GM18526 (cell line): ENCODE data around the gene TM7SF2.
A peak's percentile ranks its signal among the peaks of the same experiment; 100 is the strongest.

ENCODE experiments used
- POLR2A ChIP-seq: IDR thresholded peaks from 3 replicates; pipeline ENCODE4 v1.6.1; 2011; ENCODE audit not compliant: insufficient read length; ENCODE audit errors: extremely low read depth

The TM7SF2 gene

GRCh38 chr11:65129649-65130441, 18.2 kb downstream of the TM7SF2 start:
- TF ChIP-seq POLR2A = no peak

GRCh38 chr11:65130631-65131416, 19.2 kb downstream of the TM7SF2 start:
- TF ChIP-seq POLR2A = no peak

- TF ChIP-seq POLR2A = no peak
Measured at GRCh38 chr11:65131417-65131776, 19.7 kb downstream of the TM7SF2 start.

GRCh38 chr11:65131895-65132237, 20.2 kb downstream of the TM7SF2 start:
- TF ChIP-seq POLR2A = no peak

- peak; percentile 67 for TF ChIP-seq POLR2A
Measured at GRCh38 chr11:65132238-65132987, 20.7 kb downstream of the TM7SF2 start.

- TF ChIP-seq POLR2A = peak; percentile 61
Measured at GRCh38 chr11:65132988-65133700, 21.5 kb downstream of the TM7SF2 start.

GRCh38 chr11:65133724-65134123, 22.1 kb downstream of the TM7SF2 start:
- TF ChIP-seq POLR2A = no peak

- TF ChIP-seq POLR2A = peak; percentile 89
Measured at GRCh38 chr11:65134240-65134951, 22.7 kb downstream of the TM7SF2 start, which contains the start of gene SYVN1. Gene SYVN1, minus strand, starts transcription at chr11:65134519. Its CDS starts 918 bp downstream, at chr11:65133601.

GRCh38 chr11:65134952-65135632, 23.4 kb downstream of the TM7SF2 start:
- peak; percentile 72 for TF ChIP-seq POLR2A

- no peak for TF ChIP-seq POLR2A
Measured at GRCh38 chr11:65135633-65136145, 24.0 kb downstream of the TM7SF2 start.

GRCh38 chr11:65136515-65137096, 24.9 kb downstream of the TM7SF2 start:
- no peak for TF ChIP-seq POLR2A

- no peak for TF ChIP-seq POLR2A
Measured at GRCh38 chr11:65141896-65142494, 30.3 kb downstream of the TM7SF2 start.

GRCh38 chr11:65147352-65148075, 35.8 kb downstream of the TM7SF2 start:
- TF ChIP-seq POLR2A = no peak

- TF ChIP-seq POLR2A = no peak
Measured at GRCh38 chr11:65148657-65149056, 37.0 kb downstream of the TM7SF2 start.
